GM19468 (cell line): ENCODE data around the gene MYDGF.

ENCODE experiments used
- ATAC-seq: cut with Tn5 transposase; IDR thresholded peaks from one replicate; pipeline ENCODE4 v1.9.1; 2021; ENCODE audit warnings: mild to moderate bottlenecking, moderate library complexity, moderate number of reproducible peaks; ENCODE audit not compliant: unreplicated experiment; ENCODE audit errors: extremely low read depth

MYDGF gene

GRCh38 chr19:4678881-4679790 is 9.0 kb upstream of the MYDGF start:
- ATAC-seq: no peak

GRCh38 chr19:4676955-4677731 is 7.0 kb upstream of the MYDGF start:
- no peak for ATAC-seq

- ATAC-seq: no peak
Observed at GRCh38 chr19:4675346-4675745, 5.2 kb upstream of the MYDGF start.

- ATAC-seq: no peak
Observed at GRCh38 chr19:4673726-4674125, 3.6 kb upstream of the MYDGF start.

- no peak for ATAC-seq
Observed at GRCh38 chr19:4673216-4673615, 3.1 kb upstream of the MYDGF start.

- no peak for ATAC-seq
Observed at GRCh38 chr19:4671185-4671851, 1.2 kb upstream of the MYDGF start.

- no peak for ATAC-seq
Observed at GRCh38 chr19:4664642-4665041, 5.5 kb downstream of the MYDGF start.

GRCh38 chr19:4662812-4663211 is 7.3 kb downstream of the MYDGF start:
- no peak for ATAC-seq

GRCh38 chr19:4662020-4662695 is 8.0 kb downstream of the MYDGF start:
- no peak for ATAC-seq

- no peak for ATAC-seq
Observed at GRCh38 chr19:4660993-4661392, 9.1 kb downstream of the MYDGF start.

GRCh38 chr19:4660181-4660791 is 9.9 kb downstream of the MYDGF start:
- no peak for ATAC-seq

- ATAC-seq: no peak
Observed at GRCh38 chr19:4657835-4658234, 12.3 kb downstream of the MYDGF start.

GRCh38 chr19:4657262-4657661 is 12.9 kb downstream of the MYDGF start:
- no peak for ATAC-seq

- ATAC-seq: no peak
Observed at GRCh38 chr19:4656102-4656501, 14.0 kb downstream of the MYDGF start.

- ATAC-seq: no peak
Observed at GRCh38 chr19:4654437-4655361, 15.4 kb downstream of the MYDGF start.

GRCh38 chr19:4653793-4654436 is 16.2 kb downstream of the MYDGF start:
- no peak for ATAC-seq

GRCh38 chr19:4652075-4652474 is 18.1 kb downstream of the MYDGF start:
- no peak for ATAC-seq

GRCh38 chr19:4650159-4650558 is 20.0 kb downstream of the MYDGF start:
- ATAC-seq: no peak
